Urothelium cell line (cell line): ENCODE results near the gene CIAO2A.
"Not testable (repeated sequence)": the region's sequence is repeated elsewhere in the genome, so short reads cannot be mapped to it uniquely, and the experiment has no call there.

ENCODE experiments used
- DNase-seq: peaks from one replicate; pipeline ENCODE4 v3.0.0; 2011; ENCODE audit warnings: low spot score, mixed read lengths
- FAIRE-seq: peaks from 2 replicates; lab custom pipeline; 2011; peaks lifted over from hg19 to GRCh38; lab: Jason Lieb, UNC

CIAO2A gene

GRCh38 chr15:64072812-64073211 is 20.8 kb downstream of the CIAO2A start:
- FAIRE-seq: no peak
- DNase-seq: no peak

DNA sequence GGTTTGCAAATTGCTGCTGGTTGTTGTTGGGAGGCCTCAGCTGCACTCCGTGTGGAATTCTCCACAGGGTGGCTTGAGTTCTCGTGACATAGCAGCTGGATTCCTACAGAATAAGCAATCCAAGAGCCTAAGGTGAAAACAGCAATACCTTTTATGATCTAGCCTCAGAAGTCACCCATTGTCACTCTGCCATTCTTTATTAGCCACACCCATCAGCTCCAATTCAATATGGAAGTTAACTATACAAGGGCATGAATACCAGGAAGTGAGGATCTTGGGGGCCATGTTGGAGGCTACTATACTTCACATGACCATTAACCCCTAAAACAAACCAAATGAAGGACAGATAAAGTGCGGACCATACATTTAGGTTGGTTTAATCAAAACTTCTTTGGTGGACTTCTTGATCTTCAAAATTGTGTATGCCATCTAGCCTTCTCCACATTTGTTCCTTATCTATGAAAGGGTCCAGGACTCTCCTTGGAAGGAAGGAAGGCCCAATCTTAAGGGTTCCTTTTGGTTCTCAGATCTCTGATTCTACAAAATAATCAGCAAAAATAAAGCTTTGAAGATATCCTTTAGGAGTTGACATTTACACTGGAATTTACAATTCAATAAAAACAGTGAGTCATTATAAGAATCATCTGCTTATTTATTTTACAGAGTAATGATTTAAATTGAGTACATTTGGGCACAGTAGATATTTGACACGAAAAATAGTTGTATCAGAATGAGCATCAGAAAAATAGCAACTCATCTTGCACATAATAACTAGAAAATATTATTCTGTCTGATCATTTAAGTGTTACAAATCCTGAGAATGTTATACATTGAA is 21.5 kb downstream of the CIAO2A start:
- no peak for FAIRE-seq
- no peak for DNase-seq

DNA sequence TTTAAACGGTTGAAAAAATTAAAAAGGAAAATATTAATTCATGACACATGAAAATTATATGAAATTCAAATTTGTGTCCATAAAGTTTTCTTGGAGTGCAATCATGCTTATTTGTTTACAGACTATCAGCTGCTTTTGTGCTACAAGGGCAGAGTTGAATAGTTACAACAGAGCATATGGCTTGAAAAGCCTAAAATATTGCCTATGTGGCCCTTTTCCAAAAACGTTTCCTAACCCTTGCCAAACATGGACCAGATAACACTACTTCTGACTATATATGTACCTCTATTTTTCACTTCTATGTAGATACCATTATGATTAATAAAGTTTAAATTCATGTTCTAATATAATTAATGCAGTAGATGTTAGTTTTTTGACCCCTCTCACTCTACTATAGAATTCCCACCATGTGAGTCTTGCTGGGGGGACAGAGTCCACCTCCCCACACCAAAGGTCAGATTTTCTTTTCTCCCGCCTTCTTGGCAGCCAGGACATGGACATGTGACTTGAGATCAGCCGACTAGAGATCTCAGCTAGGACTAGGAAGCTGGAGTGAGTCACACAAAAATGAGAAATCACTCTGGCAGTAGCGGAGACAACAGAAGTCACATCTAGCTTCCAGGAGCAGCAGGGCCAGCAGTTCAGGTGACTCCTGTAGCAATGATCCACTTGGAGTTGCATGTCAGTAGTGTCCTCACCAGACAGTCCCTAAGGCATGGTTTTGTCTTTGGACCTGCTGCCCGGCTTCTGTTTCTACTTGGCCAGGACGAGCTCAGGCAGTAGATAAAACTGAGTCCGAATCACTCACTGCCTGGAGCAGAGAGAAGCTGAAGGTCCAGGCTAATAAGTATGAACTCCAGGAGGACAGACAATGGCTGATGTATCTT is 22.4 kb downstream of the CIAO2A start:
- DNase-seq (peak; percentile 45), FAIRE-seq (no peak)

GRCh38 chr15:64070106-64070505 is 23.5 kb downstream of the CIAO2A start:
- no peak for DNase-seq
- FAIRE-seq: no peak

DNA sequence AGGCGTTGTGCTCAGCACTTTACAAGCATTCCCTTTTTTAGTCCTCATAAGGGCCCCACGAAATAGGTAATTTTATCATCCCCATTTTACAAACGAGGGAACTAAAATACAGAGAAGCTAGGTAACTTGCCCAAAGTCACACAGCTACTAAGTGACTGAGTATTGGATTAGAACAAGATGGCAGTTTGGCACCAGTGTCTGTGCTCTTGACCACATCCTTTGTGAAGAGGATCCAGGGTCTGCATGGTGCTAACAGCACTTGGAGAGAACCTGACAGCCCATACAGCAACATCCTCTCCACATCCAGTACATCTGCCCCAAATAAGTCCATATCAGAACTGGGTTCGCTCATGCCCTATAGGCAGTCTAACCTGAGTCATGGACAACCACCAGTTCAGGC is 25.5 kb downstream of the CIAO2A start:
- DNase-seq (no peak), FAIRE-seq (no peak)

- DNase-seq: peak; percentile 86
- peak; percentile 58 for FAIRE-seq
Observed at GRCh38 chr15:64067564-64068030, 26.0 kb downstream of the CIAO2A start.

GRCh38 chr15:64066451-64066850 is 27.2 kb downstream of the CIAO2A start:
- DNase-seq (no peak), FAIRE-seq (no peak)

- no peak for DNase-seq
- no peak for FAIRE-seq
Observed at GRCh38 chr15:64060716-64061115, 32.9 kb downstream of the CIAO2A start.

GRCh38 chr15:64059104-64059503 is 34.5 kb downstream of the CIAO2A start:
- not testable (repeated sequence) for FAIRE-seq, DNase-seq

DNA sequence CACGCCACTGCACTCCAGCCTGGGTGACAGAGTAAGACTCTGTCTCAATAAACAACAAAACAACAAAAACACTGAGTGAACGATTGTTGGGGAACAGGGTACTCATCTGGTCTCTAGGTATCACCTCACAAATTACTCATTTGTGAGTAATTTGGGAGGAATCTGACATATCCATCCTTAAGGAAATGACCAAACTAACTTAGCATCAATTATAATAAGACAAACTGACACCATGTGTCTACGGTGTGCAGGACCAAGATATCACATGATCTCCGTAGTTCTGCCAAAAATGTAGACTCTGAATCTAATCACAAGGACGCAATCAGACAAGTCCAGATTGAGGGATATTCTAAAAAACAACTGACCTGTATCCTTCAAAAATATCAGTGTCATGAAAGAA is 35.4 kb downstream of the CIAO2A start:
- DNase-seq: no peak
- FAIRE-seq: no peak

DNA sequence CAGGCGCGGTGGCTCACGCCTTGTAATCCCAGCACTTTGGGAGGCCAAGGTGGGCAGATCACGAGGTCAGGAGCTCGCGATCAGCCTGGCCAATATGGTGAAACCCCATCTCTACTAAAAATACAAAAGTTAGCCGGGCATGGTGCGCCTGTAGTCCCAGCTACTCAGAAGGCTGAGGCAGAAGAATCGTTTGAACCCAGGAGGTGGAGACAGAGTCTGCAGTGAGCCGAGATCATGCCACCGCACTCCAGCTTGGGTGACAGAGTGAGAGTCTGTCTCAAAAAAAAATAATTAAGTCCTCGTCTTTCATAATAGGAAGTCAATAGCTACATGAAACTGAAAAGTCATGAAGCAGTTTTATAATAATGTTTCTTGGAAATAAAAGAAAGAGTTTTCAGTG is 40.0 kb downstream of the CIAO2A start:
- FAIRE-seq, DNase-seq: not testable (repeated sequence)

DNA sequence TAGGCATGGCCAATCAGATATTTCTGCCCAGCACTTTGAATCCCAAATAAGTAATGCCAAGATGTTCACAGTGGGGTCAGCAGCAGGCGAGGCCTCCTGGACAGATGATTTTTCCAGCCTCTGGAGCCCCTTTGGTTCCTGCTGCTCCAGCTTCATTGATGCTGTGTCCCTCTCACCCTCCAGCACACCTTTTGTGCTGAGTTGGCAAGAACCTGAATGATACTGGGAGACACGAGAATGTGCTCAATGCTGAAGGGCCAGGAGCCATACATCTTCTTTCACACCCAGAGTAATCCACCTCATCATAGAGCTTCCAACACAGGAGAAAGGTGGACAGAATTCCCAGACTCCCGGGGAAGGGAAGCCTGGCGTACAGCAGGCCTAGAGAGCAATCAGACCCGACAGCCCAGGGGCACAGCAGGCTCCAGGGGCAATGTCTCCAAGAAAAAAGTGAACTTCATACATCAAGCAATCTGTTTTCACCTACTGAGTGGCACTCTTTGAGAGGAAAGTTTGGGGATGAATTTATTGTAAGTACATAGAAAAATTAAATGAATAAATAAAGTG is 40.6 kb downstream of the CIAO2A start:
- no peak for FAIRE-seq
- DNase-seq: no peak

GRCh38 chr15:64051407-64052259 is 42.0 kb downstream of the CIAO2A start:
- no peak for FAIRE-seq
- DNase-seq: no peak

GRCh38 chr15:64051093-64051402 is 42.6 kb downstream of the CIAO2A start:
- DNase-seq: no peak
- no peak for FAIRE-seq

- DNase-seq (no peak), FAIRE-seq (no peak)
Observed at GRCh38 chr15:64050281-64051092, 43.2 kb downstream of the CIAO2A start.

DNA sequence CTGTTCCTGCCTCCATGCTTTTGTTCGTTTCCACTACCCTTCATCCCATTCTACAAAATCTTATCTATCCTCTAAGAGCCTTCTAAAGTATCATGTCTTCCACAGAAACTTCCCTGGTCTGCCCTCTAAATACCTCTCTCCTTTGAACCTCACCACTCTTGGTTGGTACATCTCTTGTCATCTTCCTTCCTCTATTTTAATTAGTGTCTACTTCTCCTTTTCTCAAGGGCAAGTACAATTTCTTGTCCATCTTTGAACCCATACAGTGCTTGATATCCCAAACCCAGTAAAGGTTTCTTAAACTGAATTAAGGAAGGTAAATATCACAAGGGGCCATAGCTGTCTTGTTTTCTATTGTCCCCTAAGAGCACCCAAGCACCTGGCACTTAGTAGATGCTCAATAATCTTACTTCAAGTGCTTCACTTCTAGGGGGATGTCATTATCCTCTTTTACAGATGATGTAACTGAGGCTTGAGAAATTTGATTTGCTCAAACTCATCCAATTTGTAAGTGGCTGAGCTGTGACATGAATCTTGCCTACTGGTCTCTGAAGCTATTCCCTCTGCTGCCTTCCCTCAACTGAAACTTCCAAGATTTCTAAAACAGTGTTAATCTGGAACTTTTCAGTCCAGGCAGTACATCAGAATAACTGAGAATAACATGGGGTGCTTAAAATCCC is 44.7 kb downstream of the CIAO2A start:
- no peak for FAIRE-seq
- no peak for DNase-seq

GRCh38 chr15:64046421-64047153 is 47.1 kb downstream of the CIAO2A start, which contains the start of gene DAPK2:
Gene DAPK2 (minus strand): TSS chr15:64046485. CDS start chr15:64040261, 6,224 bp downstream.
- FAIRE-seq: no peak
- peak; percentile 97 for DNase-seq

DNA sequence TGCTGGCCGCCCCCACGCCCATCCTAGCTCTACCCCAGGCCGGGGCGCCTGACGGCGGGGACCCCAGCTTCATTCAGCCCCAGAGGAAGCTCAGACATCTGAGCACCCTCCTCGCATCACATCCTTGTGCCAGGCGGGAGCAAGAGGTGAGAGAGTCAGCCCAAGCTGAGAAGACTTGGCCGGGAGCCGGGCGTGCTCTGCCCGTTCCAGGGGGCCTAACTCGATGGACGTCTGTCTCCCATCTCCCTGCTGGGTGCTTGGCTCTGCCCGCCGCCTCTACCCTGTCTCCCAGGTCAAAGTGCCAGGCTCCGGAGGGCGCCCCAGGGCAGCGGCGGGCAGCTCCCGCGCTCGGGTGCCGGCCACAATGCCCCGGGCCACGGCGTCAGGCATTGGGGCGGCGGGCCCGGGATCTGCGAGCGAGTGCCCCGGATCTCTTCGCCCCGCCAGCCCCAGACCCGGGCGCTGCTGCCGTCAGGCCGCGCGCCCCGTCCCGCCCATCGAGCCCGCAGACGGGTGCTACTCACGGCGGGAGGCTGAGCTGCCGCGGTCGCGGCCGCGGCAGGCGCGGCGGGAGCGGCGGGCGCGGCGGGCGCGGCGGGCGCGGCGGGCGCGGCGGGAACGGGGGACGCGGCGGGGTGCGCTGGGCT is 47.7 kb downstream of the CIAO2A start:
- FAIRE-seq: no peak
- no peak for DNase-seq
